ENCODE data around the gene ASCL4.
"Not testable (repeated sequence)": the region's sequence is repeated elsewhere in the genome, so short reads cannot be mapped to it uniquely, and the experiment has no call there.

ASCL4 gene

GRCh38 chr12:107774349-107775029 is at the start of gene ASCL4:
Gene ASCL4 (plus strand): TSS chr12:107774704. CDS start chr12:107775219, 515 bp downstream.
- no peak for DNase-seq

GRCh38 chr12:107727327-107727726 is 47.2 kb upstream of the ASCL4 start:
- DNase-seq, result not testable (repeated sequence)

- not testable (repeated sequence) for DNase-seq
These were observed 46.8 kb upstream of the ASCL4 start for GRCh38 chr12:107727742-107728141.

GRCh38 chr12:107730618-107731341 is 43.7 kb upstream of the ASCL4 start:
- no peak for DNase-seq

GRCh38 chr12:107731366-107731765 is 43.1 kb upstream of the ASCL4 start:
- no peak for DNase-seq

GRCh38 chr12:107732365-107732764 is 42.1 kb upstream of the ASCL4 start:
- DNase-seq, result no peak

GRCh38 chr12:107734139-107734538 is 40.4 kb upstream of the ASCL4 start:
- no peak for DNase-seq

GRCh38 chr12:107735763-107736162 is 38.7 kb upstream of the ASCL4 start:
- no peak for DNase-seq

GRCh38 chr12:107736914-107737313 is 37.6 kb upstream of the ASCL4 start:
- no peak for DNase-seq

GRCh38 chr12:107748472-107748871 is 26.0 kb upstream of the ASCL4 start:
- DNase-seq, result no peak

- no peak for DNase-seq
These were observed 25.4 kb upstream of the ASCL4 start for GRCh38 chr12:107749083-107749482.

GRCh38 chr12:107759410-107759809 is 15.1 kb upstream of the ASCL4 start:
- peak; percentile 54 for DNase-seq

- DNase-seq, result no peak
These were observed 14.2 kb upstream of the ASCL4 start for GRCh38 chr12:107760207-107760808.

- peak; percentile 89 for DNase-seq
These were observed 13.5 kb upstream of the ASCL4 start, which contains the start of gene PRDM4 for GRCh38 chr12:107760809-107761501. Gene PRDM4 (minus strand): TSS chr12:107761137. CDS start chr12:107760515, 622 bp downstream.

- no peak for DNase-seq
These were observed 13.0 kb upstream of the ASCL4 start for GRCh38 chr12:107761502-107761904.

GRCh38 chr12:107762874-107763273 is 11.6 kb upstream of the ASCL4 start:
- no peak for DNase-seq

GRCh38 chr12:107764626-107765025 is 9.9 kb upstream of the ASCL4 start:
- no peak for DNase-seq

GRCh38 chr12:107765316-107765715 is 9.2 kb upstream of the ASCL4 start:
- DNase-seq, result no peak

GRCh38 chr12:107767466-107767865 is 7.0 kb upstream of the ASCL4 start:
- no peak for DNase-seq

GRCh38 chr12:107775093-107775721 is 703 bp downstream of the ASCL4 start:
- no peak for DNase-seq

GRCh38 chr12:107776171-107776570 is 1.7 kb downstream of the ASCL4 start:
- DNase-seq, result no peak

- DNase-seq, result no peak
These were observed 4.0 kb downstream of the ASCL4 start for GRCh38 chr12:107778383-107779025.

All from CD4-positive, alpha-beta T cell treated with Interleukin-4 for 4 hours (primary cell).